22Rv1 (cell line): Measurements from ENCODE around the gene NUP93.

ENCODE experiments used
- ZFX ChIP-seq: fragments of 450-650 bp; IDR thresholded peaks from 2 replicates; pipeline ENCODE4 v1.6.1; 2017; ENCODE audit warnings: antibody characterized with exemption, borderline replicate concordance
- TF ChIP-seq, protein P1 (sequence below): fragments of 450-650 bp; IDR thresholded peaks from 2 replicates; pipeline ENCODE4 v1.5.1; 2017; ENCODE audit warnings: mild to moderate bottlenecking

DNA sequence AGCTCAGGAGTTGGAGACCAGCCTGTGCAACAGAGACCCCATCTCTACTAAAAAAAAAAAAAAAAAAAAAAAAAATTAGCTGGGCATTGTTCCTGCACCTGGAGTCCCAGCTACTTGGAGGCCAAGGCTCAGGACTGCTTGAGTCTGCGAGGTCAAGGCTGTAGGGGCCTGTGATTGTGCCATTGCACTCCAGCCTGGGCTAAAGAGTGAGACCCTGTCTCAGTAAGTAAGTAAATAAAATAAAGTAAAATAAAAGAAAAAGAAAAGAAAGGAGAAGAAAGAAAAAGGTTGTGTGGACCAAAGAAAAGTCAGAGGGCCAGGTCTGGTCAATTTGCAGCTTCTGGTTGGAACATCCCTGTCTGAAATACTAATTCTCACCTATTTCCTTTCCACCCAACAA lies 29.3 kb upstream of the NUP93 start:
- TF ChIP-seq, protein P1, sequence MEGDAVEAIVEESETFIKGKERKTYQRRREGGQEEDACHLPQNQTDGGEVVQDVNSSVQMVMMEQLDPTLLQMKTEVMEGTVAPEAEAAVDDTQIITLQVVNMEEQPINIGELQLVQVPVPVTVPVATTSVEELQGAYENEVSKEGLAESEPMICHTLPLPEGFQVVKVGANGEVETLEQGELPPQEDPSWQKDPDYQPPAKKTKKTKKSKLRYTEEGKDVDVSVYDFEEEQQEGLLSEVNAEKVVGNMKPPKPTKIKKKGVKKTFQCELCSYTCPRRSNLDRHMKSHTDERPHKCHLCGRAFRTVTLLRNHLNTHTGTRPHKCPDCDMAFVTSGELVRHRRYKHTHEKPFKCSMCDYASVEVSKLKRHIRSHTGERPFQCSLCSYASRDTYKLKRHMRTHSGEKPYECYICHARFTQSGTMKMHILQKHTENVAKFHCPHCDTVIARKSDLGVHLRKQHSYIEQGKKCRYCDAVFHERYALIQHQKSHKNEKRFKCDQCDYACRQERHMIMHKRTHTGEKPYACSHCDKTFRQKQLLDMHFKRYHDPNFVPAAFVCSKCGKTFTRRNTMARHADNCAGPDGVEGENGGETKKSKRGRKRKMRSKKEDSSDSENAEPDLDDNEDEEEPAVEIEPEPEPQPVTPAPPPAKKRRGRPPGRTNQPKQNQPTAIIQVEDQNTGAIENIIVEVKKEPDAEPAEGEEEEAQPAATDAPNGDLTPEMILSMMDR: no peak
- TF ChIP-seq ZFX: no peak
